GM15510 (cell line): ENCODE data around the gene ANKS4B.
A peak's percentile ranks its signal among the peaks of the same experiment; 100 is the strongest.

Source experiments
- POLR2A ChIP-seq: IDR thresholded peaks from 3 replicates; pipeline ENCODE4 v1.6.1; 2011; ENCODE audit warnings: borderline replicate concordance; ENCODE audit not compliant: insufficient read length; ENCODE audit errors: extremely low read depth

The ANKS4B gene

GRCh38 chr16:21272253-21272652, 38.8 kb downstream of the ANKS4B start:
- TF ChIP-seq POLR2A = no peak

- TF ChIP-seq POLR2A = no peak
Measured at GRCh38 chr16:21274172-21274726, 40.8 kb downstream of the ANKS4B start.

GRCh38 chr16:21275529-21275928, 42.0 kb downstream of the ANKS4B start:
- TF ChIP-seq POLR2A = no peak

- no peak for TF ChIP-seq POLR2A
Measured at GRCh38 chr16:21276090-21276489, 42.6 kb downstream of the ANKS4B start.

GRCh38 chr16:21277045-21277926, 43.8 kb downstream of the ANKS4B start:
- no peak for TF ChIP-seq POLR2A

GRCh38 chr16:21277927-21278706, 44.6 kb downstream of the ANKS4B start, which contains the start of gene CRYM:
TSS of gene CRYM (minus strand) at chr16:21278290. CDS start at chr16:21278251, 39 bp downstream.
- no peak for TF ChIP-seq POLR2A

- TF ChIP-seq POLR2A = no peak
Measured at GRCh38 chr16:21279501-21279900, 46.0 kb downstream of the ANKS4B start.

GRCh38 chr16:21281698-21282389, 48.3 kb downstream of the ANKS4B start:
- no peak for TF ChIP-seq POLR2A

GRCh38 chr16:21283521-21284289, 50.2 kb downstream of the ANKS4B start:
- TF ChIP-seq POLR2A = no peak

GRCh38 chr16:21284414-21284813, 50.9 kb downstream of the ANKS4B start:
- TF ChIP-seq POLR2A = no peak

- TF ChIP-seq POLR2A = no peak
Measured at GRCh38 chr16:21285314-21285713, 51.8 kb downstream of the ANKS4B start.

GRCh38 chr16:21300309-21301167, 67.0 kb downstream of the ANKS4B start:
- TF ChIP-seq POLR2A = peak; percentile 39
